NCI-H2196 (cell line): ENCODE measurements around the gene TSACC.
"Not testable (repeated sequence)": the region's sequence is repeated elsewhere in the genome, so short reads cannot be mapped to it uniquely, and the experiment has no call there.

Source experiments
- DNase-seq: peaks from one replicate; lab custom pipeline; 2025; ENCODE audit not compliant: unreplicated experiment; lab: John Stamatoyannopoulos, UW

TSACC gene

GRCh38 chr1:156346035-156346434 lies 7.7 kb downstream of the TSACC start:
- not testable (repeated sequence) for DNase-seq

- no peak for DNase-seq
Observed at GRCh38 chr1:156346636-156347035, 8.3 kb downstream of the TSACC start.

GRCh38 chr1:156347331-156347730 lies 9.0 kb downstream of the TSACC start:
- no peak for DNase-seq

DNA sequence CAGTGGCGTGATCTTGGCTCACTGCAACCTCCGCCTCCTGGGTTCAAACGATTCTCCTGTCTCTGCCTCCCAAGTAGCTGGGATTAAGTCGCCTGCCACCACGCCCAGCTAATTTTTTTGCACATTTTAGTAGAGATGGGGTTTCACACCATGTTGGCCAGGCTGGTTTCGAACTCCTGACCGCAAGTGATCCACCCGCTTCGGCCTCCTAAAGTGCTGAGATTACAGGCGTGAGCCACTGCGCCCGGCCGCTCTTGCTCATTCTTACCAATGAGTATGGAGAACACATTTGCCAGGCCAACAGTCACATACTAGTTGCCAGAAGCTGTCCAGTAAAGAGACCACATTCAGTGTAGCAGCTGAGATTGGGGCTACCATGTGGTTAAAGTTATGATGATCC lies 14.2 kb downstream of the TSACC start:
- DNase-seq, result not testable (repeated sequence)

DNA sequence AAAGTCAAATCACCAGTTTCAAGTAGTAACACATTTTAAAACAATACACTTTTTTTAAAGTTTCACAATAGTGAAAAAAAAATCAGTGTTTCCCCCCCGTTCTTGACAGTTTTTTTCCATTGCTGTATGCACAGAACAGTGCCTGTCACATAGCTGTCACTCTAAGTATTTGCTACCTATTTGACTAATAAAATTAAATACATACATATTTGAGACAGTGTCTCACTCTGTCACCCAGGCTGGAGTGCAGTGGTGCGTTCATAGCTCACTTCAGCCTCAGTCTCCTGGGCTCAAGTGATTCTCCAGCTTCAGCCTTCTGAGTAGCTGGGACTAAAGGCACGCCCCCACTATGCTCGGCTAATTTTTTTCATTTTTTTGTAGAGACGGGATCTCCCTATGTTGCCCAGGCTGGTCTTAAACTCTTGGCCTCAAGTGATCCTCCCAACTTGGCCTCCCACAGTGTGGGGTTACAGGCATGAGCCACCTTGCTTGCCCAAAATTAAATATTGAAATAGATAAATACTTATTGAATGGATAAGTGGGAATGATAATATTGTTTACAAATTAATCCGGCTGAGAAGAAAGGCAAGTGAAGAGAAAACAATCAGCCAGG lies 18.0 kb downstream of the TSACC start:
- no peak for DNase-seq

GRCh38 chr1:156356875-156357534 lies 18.7 kb downstream of the TSACC start:
- DNase-seq, result peak; percentile 85

DNA sequence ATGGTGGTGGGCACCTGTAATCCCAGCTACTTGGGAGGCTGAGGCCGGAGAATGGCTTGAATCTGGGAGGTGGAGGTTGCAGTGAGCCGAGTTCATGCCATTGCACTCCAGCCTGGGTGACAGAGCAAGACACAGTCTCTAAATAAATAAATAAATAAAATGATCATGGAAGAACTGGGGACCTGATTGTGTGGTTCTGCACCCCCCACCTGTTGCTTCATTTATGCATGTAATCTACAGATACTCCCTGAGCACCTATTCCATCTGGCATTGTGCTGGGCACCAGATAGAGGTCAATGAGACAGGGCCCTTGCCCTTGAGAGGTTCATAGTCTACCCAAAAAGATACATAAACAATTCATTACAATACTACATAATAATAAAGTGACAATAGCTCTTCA lies 19.7 kb downstream of the TSACC start:
- no peak for DNase-seq

DNA sequence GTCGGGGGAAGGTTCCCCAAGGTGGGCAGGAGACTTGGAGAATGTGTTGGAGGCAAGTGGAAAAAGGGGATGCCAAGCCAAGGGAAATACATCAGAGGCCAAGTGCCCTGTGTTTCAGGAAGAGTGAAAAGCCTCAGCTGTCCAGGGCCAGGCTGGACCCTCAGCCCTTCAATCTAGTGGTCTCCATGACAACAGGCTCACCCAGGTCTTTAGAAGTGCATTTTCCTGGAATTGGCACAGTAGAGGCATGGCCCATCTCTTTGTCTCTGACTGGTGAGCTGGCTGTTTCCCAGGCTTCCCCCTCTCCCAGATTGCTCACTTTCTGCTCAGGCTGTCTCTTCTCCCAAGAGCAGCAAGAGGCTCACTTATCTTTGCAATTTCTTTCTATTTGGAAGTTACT lies 20.3 kb downstream of the TSACC start:
- peak; percentile 15 for DNase-seq

DNA sequence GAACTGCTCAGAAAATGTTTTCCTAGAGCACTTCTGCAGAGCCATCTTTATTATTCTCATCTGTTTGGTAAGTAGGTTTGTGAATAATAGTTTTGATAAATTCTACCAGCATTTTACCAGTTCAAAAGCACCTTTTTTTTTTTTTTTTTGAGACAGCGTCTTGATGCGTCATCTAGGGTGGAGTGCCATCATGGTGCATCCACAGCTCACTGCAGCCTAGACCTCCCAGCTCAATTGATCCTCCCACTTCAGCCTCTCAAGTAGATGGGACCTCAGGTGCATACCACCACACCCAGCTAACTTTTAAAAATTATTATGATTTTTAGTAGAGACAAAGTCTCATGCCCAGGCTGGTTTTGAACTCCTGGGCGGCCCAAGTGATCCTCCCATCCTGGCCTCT lies 20.9 kb downstream of the TSACC start:
- DNase-seq, result no peak

- no peak for DNase-seq
Observed at GRCh38 chr1:156359973-156360372, 21.6 kb downstream of the TSACC start.

- no peak for DNase-seq
Observed at GRCh38 chr1:156360534-156360933, 22.2 kb downstream of the TSACC start.

- no peak for DNase-seq
Observed at GRCh38 chr1:156365754-156366153, 27.4 kb downstream of the TSACC start.

GRCh38 chr1:156366378-156367166 lies 28.2 kb downstream of the TSACC start:
- DNase-seq, result no peak

DNA sequence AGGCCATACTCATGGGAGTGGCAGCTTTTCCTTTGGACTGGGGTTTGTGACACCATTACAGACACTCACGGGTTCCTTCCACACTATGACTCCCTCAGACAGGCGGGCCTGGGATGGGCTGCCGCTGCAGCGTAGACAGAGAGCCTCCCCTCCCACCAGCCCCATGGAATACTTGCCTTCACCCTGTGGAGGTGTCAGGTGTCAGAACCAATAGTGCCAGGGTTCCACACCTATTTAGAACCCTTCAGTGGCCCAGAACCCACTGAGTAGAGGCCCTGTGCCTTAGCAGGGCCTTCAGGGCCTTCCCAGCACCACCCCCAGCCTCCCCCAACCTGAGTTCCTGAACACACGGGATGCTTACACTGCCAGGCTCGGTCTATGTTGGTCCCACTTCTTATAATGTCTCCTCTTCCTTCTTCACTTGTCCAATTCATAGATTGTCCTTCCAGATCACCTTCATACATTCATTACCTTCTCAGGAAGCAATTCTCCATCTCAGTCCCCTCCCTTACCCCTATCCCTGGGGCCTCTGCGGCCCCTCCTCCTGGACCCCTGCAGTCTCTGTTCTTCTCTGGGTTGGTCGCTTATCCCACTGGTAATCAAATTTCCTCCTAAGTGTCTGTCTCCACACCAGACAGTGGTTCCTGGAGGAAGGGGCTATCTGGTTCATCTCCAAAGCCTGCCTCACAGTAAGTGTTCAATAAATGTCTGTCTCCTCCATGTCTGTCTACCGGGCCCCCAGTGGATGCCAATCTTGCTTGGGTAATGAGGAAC lies 29.2 kb downstream of the TSACC start:
- DNase-seq, result no peak

DNA sequence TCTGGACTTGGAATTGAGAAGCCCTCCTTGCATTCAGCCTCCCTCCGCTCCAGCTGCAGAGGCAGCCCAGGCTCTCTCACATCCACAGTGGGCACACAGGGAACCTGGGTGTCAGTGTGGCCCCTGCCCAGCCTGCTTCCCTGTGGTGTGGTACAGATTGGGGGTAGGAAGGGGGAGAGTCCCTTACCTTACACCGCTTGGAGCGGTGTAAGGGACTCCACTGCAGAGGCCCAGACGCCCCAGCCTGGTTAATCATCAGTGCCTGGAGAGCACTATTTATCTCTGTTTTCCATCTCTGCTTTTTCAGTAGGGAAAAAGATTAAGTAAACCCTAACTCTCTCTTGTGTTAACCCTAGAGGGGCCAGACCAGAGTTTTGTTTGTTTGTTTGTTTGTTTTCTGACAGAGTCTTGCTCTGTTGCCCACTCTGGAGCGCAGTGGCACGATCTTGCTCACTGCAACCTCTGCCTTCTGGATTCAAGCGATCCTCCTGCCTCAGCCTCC lies 29.9 kb downstream of the TSACC start:
- DNase-seq, result no peak

DNA sequence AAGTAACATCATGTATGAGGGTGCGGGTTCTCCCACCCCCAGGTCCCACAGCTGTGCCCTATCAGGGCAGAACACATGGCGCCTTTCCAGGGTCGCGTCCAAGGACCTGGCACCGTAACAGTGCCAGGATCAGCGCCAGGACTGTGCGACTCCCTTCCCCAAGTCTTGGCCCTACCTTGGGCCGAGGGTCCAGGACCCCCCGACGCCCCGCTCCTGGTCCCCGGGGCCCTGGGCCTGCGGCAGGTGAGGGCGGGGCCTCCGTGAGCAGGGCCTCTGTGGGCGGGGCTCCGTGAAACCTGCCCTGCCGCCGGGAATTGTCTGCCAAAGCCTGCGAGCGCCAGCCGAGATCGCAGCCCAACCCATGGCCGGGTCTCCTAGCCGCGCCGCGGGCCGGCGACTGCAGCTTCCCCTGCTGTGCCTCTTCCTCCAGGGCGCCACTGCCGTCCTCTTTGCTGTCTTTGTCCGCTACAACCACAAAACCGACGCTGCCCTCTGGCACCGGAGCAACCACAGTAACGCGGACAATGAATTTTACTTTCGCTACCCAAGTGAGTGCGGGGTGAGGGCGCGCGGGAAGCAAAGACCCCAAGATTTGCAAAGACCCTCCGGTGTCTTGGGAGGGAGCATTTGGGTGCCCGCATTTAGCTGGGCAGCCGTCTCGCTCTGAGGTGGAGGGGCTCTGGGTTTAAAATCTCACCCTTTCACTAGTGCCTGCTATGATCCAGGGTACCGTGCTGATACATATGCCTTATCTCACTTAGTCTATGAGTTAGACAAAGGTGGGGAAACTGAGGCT lies 30.8 kb downstream of the TSACC start, which contains the start of gene RHBG:
Gene RHBG (plus strand): TSS at position 323 of the 796 bp plus-strand sequence. CDS start 39 bp downstream, at position 362.
- DNase-seq, result peak; percentile 68

DNA sequence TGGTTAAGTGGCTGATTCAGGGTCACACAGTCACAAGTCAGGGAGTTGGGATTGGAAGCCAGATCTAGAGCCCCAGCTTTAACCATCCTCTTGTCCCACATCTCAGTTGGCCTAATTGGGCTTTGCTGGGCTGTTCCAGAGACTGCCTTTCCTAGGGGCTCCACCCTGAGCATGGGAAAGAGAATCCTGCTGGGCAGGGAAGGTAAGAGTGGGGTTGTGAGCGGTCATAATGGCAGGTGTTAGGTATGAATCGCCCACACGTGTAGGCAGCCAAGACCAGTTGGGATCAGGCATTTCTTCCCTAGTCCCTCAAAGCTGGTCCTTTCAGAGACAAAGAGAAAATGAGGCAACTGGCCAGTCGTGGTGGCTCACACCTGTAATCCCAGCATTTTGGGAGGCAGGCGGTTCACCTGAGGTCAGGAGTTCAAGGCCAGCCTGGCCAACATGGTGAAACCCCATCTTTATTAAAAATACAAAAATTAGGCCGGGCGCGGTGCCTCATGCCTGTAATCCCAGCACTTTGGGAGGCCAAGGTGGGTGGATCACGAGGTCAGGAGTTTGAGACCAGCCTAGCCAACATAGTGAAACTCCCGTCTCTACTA lies 31.5 kb downstream of the TSACC start:
- not testable (repeated sequence) for DNase-seq

DNA sequence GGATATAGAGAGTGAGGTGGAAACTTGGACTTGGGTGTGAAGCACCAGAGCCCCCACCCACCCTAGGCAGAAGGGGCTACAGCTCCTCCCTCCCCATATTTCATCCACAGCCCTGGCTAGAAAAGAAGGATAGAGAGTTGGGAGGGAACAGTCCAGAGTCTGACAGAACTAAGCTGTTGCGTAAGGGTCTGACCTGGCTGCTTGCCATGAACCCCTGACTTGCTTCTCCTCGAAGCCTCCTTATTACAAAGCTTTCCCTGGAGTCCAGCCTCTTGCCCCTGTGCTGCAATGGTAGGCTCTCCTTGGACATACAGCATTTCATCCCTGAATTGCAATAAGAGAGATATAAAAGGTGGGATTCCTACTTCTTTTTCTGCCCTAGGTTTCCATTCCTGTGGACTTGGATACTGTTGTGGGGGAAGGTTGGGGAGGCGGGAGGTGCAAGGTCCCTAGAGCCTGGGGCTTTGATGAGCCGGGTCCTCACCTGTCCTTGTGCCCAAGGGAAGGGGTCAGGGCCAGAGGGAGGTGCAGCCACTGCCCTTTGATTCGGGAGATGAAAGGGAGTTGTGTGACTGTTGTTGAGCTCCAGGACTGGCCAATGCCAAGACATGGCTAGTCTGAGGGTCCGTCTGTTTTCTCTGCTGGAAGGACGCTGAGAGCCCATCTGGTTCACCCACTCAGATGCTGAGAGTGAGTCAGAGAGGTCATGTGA lies 33.4 kb downstream of the TSACC start:
- no peak for DNase-seq

- no peak for DNase-seq
Observed at GRCh38 chr1:156372265-156372586, 33.9 kb downstream of the TSACC start.
